GM19099 (cell line): ENCODE data around the gene CPXM1.

Experiments
- POLR2A ChIP-seq: IDR thresholded peaks from 3 replicates; pipeline ENCODE4 v1.6.1; 2011; ENCODE audit warnings: low read depth; ENCODE audit not compliant: insufficient read length; ENCODE audit errors: extremely low read depth

CPXM1 gene

GRCh38 chr20:2751878-2752566 is 48.4 kb downstream of the CPXM1 start:
- no peak for TF ChIP-seq POLR2A

- no peak for TF ChIP-seq POLR2A
Observed at GRCh38 chr20:2751347-2751877, 49.0 kb downstream of the CPXM1 start.

GRCh38 chr20:2750491-2751251 is 49.8 kb downstream of the CPXM1 start:
- TF ChIP-seq POLR2A: no peak

DNA sequence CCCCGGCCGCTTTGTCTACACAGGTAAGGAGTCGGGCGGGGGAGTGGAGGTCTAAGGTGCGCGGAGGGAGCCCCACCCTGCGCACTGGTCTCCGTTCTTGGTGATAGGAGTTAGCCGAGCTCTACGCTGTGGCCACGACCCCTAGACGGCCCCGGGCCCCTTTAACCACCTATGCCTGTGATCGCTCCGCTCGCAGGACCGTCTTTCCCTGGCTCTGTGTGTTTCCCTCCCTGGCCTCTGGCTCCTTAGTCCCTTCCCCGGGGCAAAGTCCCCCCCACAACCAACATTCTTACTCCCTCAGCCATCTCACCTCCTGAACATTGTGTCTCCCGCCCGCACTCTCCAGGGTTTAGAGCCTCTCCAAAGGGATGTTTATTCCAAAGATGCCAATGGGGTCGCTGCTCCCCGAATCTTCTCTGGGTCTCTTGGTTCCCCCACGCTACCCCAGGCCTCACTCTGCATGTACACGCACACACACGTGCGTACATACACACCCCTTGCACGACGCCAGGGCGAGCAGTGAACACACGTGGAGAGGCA is 50.4 kb downstream of the CPXM1 start:
- TF ChIP-seq POLR2A: no peak

DNA sequence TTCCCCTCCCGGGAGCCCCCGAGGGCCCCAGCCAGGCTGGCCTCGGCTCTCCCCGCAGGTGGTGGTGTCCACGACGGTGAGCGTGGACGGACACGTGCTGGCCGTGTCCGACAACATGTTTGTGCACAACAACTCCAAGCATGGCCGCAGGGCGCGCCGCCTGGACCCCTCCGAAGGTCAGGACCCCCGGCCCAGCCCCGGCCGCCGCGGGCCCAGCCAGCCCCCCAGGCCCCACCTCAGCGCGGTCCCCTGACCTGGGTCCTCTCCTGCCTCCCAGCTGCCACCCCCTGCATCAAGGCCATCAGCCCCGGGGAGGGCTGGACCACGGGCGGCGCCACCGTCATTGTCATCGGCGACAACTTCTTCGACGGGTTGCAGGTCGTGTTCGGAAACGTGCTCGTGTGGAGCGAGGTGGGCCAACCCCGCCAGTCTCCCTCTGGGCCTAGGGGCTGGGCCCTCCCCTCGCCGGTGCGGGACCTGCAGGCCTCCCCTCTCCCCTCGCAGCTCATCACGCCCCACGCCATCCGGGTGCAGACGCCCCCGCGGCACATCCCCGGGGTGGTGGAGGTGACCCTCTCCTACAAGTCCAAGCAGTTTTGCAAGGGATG is 51.0 kb downstream of the CPXM1 start:
- no peak for TF ChIP-seq POLR2A

GRCh38 chr20:2748551-2749342 is 51.7 kb downstream of the CPXM1 start:
- no peak for TF ChIP-seq POLR2A

- TF ChIP-seq POLR2A: no peak
Observed at GRCh38 chr20:2747676-2748235, 52.7 kb downstream of the CPXM1 start.

DNA sequence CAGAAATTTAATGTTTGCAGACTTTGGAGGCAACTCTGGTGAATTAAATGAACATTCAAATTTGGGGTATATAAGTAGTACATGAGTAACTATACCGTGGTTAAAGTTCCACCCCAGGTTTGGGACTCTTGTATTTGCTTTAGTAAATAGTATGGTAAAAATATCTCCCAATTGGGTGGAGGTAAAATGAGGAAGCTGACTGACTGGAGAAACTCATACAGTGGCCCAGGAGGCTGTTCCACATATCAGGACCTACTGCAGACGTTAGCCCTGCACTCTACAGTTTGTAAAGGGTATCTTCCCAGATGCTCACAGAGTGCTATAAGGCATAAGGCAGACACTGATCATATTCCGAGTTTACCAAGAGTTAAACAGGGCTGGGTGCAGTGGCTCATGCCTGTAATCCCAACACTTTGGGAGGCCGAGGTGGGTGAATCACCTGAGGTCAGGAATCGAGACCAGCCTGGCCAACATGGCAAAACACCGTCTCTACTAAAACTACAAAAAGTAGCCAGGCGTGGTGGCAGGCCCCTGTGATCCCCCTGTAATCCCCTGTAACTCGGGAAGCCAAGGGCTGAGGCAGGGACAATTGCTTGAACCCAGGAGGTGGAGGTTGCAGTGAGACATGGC is 53.7 kb downstream of the CPXM1 start:
- TF ChIP-seq POLR2A: no peak

- no peak for TF ChIP-seq POLR2A
Observed at GRCh38 chr20:2745936-2746635, 54.3 kb downstream of the CPXM1 start.

- no peak for TF ChIP-seq POLR2A
Observed at GRCh38 chr20:2745060-2745910, 55.1 kb downstream of the CPXM1 start.
